Measurements from ENCODE around the gene CDC42BPB. TPM values are rescaled to one million over a fixed set of nuclear protein-coding genes. Genes with fewer than 3 reads are reported as not detected.
A peak's percentile ranks its signal among the peaks of the same experiment; 100 is the strongest.

Gene CDC42BPB
- total RNA-seq, 1 donor from 2014 or later, result 187 TPM

DNA sequence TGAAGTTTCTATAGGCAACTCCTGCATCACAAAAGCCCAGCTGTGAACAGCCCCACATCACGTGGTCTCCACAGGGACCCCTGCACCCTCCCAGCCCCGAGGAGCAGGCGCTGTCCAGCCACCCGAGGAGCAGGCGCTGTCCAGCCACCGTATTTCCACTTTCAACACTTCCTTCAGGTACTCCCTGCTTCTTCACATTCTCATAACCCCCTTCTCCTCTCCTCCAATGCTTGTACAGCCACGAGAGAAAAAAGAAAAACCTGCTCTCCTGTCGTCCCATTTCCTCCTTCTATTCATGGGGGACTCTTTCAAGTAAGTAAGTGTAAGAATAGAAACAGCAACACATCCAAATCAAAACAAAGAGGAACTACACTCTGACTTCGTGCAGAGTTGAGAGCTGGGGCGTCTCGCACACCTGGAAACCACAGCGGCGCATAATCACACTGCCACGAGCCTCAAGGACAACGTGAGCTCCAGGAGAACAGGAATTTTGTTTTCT is 11.9 kb downstream of the CDC42BPB start:
- Mint-ChIP-seq H3K27me3 (ENCODE audit: unreplicated experiment) (peaks cover 4% of the 10 kb centered on the region), H3K27ac (ENCODE audit: unreplicated experiment) (peak overlapping the region; percentile 40), H3K9me3 (ENCODE audit: unreplicated experiment) (no peaks in the 10 kb centered on the region), H3K36me3 (ENCODE audit: low read depth, unreplicated experiment) (peaks cover 10% of the 10 kb centered on the region), H3K4me3 (ENCODE audit: unreplicated experiment) (peak overlapping the region; percentile 63), H3K4me1 (ENCODE audit: unreplicated experiment) (peaks cover 31% of the 10 kb centered on the region)
- TF ChIP-seq, protein P1, sequence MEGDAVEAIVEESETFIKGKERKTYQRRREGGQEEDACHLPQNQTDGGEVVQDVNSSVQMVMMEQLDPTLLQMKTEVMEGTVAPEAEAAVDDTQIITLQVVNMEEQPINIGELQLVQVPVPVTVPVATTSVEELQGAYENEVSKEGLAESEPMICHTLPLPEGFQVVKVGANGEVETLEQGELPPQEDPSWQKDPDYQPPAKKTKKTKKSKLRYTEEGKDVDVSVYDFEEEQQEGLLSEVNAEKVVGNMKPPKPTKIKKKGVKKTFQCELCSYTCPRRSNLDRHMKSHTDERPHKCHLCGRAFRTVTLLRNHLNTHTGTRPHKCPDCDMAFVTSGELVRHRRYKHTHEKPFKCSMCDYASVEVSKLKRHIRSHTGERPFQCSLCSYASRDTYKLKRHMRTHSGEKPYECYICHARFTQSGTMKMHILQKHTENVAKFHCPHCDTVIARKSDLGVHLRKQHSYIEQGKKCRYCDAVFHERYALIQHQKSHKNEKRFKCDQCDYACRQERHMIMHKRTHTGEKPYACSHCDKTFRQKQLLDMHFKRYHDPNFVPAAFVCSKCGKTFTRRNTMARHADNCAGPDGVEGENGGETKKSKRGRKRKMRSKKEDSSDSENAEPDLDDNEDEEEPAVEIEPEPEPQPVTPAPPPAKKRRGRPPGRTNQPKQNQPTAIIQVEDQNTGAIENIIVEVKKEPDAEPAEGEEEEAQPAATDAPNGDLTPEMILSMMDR (IDR thresholded peaks at IDR 0.05; ENCODE audit: unreplicated experiment), result no peak
- DNase-seq (ENCODE audit: low spot score), result no peak

DNA sequence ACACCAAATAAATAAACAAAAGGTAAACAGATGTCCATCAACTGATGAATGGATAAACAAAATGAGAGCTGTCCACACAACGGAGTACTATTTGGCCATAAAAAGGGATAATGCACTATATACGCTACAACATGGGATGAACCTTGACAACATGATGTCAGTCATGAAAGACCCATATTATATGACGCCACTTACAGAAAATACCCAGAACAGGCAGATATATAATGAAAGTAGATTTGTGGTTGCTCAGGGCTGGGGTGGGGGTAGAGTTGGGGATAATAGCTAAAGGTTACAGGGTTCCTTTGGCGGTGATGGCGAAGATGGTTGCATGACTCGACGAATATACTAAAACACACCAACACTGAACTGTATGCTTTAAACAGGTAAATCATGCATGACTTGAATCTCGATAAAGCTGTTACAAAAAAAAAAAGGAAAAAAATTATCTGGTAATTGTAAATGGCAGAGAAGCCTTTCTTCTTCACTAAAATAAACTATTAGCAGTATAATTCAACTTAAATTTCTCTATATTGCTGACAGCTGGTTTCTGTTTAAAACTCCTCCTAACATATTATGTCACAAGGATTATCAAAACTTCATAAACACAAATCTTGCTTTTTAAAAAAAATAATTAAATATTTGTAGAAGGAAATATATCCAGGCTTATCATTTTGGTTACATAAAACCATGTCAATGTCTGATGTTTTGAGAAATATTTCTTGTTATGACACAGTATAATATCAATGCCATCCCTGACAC is 13.9 kb downstream of the CDC42BPB start:
- Mint-ChIP-seq H3K4me1 (ENCODE audit: unreplicated experiment) (peaks cover 28% of the 10 kb centered on the region), H3K4me3 (ENCODE audit: unreplicated experiment) (no peak overlapping the region), H3K27me3 (ENCODE audit: unreplicated experiment) (peaks cover 4% of the 10 kb centered on the region), H3K27ac (ENCODE audit: unreplicated experiment) (no peak overlapping the region), H3K36me3 (ENCODE audit: low read depth, unreplicated experiment) (peaks cover 10% of the 10 kb centered on the region), H3K9me3 (ENCODE audit: unreplicated experiment) (no peaks in the 10 kb centered on the region)
- no peak for DNase-seq (ENCODE audit: low spot score)
- TF ChIP-seq, protein P1 (IDR thresholded peaks at IDR 0.05; ENCODE audit: unreplicated experiment), result no peak

DNA sequence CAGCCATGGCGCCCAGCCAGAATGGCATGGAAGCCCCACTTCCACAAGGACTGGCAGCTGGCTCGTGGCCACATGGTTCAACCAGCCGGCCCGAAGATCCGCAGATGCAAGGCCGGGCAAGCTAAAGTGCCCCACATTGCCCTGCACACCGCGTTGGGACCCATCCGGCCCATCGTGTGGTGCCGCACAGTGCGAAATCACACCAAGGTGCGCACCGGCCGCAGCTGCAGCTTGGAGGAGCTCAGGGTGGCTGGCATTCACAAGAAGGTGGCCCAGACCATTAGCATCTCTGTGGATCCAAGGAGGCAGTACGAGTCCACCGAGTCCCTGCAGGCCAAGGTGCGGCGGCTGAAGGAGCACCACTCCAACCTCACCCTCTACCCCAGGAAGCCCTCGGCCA is 15.9 kb downstream of the CDC42BPB start:
- Mint-ChIP-seq H3K4me1 (ENCODE audit: unreplicated experiment) (peaks cover 20% of the 10 kb centered on the region), H3K9me3 (ENCODE audit: unreplicated experiment) (no peaks in the 10 kb centered on the region), H3K27me3 (ENCODE audit: unreplicated experiment) (peaks cover 4% of the 10 kb centered on the region), H3K36me3 (ENCODE audit: low read depth, unreplicated experiment) (peaks cover 10% of the 10 kb centered on the region), H3K27ac (ENCODE audit: unreplicated experiment) (no peak overlapping the region), H3K4me3 (ENCODE audit: unreplicated experiment) (no peak overlapping the region)
- TF ChIP-seq, protein P1 (IDR thresholded peaks at IDR 0.05; ENCODE audit: unreplicated experiment), result no peak
- no peak for DNase-seq (ENCODE audit: low spot score)

DNA sequence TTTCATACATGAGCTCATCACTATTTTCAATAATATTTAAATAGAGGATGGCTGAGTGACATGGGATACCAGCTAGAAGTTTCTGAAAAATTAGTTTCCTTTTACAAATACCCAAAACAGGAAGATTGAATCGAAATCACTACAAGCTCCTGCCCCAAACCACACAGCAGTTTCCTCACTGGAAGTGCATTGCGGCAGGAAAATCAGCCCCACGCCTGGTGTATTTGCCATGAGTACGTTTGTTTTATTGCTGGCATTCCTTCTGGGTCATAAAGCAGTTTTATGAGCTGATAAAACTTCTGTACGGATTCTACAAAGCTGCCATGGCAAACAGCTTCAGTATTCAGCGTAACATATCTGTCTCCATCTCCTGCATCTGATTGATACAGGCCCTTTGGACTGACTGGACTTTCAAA is 23.7 kb downstream of the CDC42BPB start:
- no peaks in the 10 kb centered on the region for H3K36me3 Mint-ChIP-seq (ENCODE audit: low read depth, unreplicated experiment)
- peaks cover 23% of the 10 kb centered on the region for H3K4me1 Mint-ChIP-seq (ENCODE audit: unreplicated experiment)
- peaks cover 2% of the 10 kb centered on the region for H3K27me3 Mint-ChIP-seq (ENCODE audit: unreplicated experiment)
- no peaks in the 10 kb centered on the region for H3K9me3 Mint-ChIP-seq (ENCODE audit: unreplicated experiment)
- no peak for DNase-seq (ENCODE audit: low spot score)
- no peak overlapping the region for H3K4me3 Mint-ChIP-seq (ENCODE audit: unreplicated experiment)
- peak overlapping the region; percentile 77 for H3K27ac Mint-ChIP-seq (ENCODE audit: unreplicated experiment)
- TF ChIP-seq, protein P1 (IDR thresholded peaks at IDR 0.05; ENCODE audit: unreplicated experiment), result no peak

DNA sequence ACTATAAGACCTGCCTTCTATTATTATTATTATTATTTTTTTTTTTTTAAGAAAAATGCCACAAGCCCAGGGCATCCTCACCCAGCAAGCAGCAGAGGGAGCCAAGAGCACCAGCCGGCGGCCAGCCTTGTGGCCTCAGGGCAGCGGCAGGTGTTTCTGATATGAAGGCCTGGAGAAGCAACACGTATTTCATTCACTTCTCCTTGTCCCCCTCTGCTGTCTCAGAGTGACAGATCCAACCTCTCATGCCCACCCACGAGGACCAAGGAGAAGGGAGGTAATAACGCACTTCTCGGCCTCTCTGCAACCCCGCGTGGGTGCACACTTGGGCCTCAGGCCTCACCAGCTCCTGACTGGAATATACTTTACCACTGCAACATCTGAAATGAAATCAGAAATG is 25.4 kb downstream of the CDC42BPB start:
- peaks cover 3% of the 10 kb centered on the region for H3K27me3 Mint-ChIP-seq (ENCODE audit: unreplicated experiment)
- peak overlapping the region; percentile 30 for H3K27ac Mint-ChIP-seq (ENCODE audit: unreplicated experiment)
- DNase-seq (ENCODE audit: low spot score), result peak; percentile 29

More for the DNA sequence above, 25.4 kb downstream of the CDC42BPB start:
- Mint-ChIP-seq H3K9me3 (ENCODE audit: unreplicated experiment) (no peaks in the 10 kb centered on the region), H3K4me3 (ENCODE audit: unreplicated experiment) (no peak overlapping the region), H3K4me1 (ENCODE audit: unreplicated experiment) (peaks cover 28% of the 10 kb centered on the region), H3K36me3 (ENCODE audit: low read depth, unreplicated experiment) (peaks cover under 1% of the 10 kb centered on the region)
- TF ChIP-seq, protein P1 (IDR thresholded peaks at IDR 0.05; ENCODE audit: unreplicated experiment), result no peak
